Kidney (tissue), 14 donors: ENCODE measurements around the gene YPEL2. TPM values are rescaled to one million over a fixed set of nuclear protein-coding genes. Genes with fewer than 3 reads are reported as not detected.
"Not testable (repeated sequence)": the region's sequence is repeated elsewhere in the genome, so short reads cannot be mapped to it uniquely, and the experiment has no call there.

Source experiments
- DNase-seq, 5 donors: peaks; one replicate each; pipeline ENCODE4 v3.0.0-alpha.2; 2013 to 2020
- FAIRE-seq: peaks from 2 replicates; lab custom pipeline; 2012; peaks lifted over from hg19 to GRCh38; lab: Jason Lieb, UNC
- H3K27ac ChIP-seq, 2 donors: one replicate each; pipeline ENCODE4 v1.7.0; 2013; ENCODE audit warnings: low read depth in 2 of 2, low read length in 2 of 2, inconsistent platforms in 1 of 2
- H3K27me3 ChIP-seq: one replicate; pipeline ENCODE4 v1.7.1; 2013; ENCODE audit warnings: low read length, inconsistent platforms; ENCODE audit not compliant: control insufficient read depth, insufficient read depth
- H3K36me3 ChIP-seq, 3 donors: one replicate each; pipeline versions ENCODE4 v1.7.0 to v1.7.1; 2013; ENCODE audit warnings: low read length in 3 of 3, control low read depth in 1 of 3, inconsistent platforms in 1 of 3; ENCODE audit not compliant: insufficient read depth in 3 of 3, control insufficient read depth in 2 of 3
- H3K4me1 ChIP-seq, 3 donors: one replicate each; pipeline versions ENCODE4 v1.7.0 to v1.7.1; 2013; ENCODE audit warnings: low read length in 3 of 3, inconsistent platforms in 1 of 3, low read depth in 1 of 3; ENCODE audit not compliant: control insufficient read depth in 2 of 3, insufficient read depth in 2 of 3
- H3K4me3 ChIP-seq, 3 donors: one replicate each; pipeline versions ENCODE4 v1.7.0 to v1.8.1; 2013; ENCODE audit warnings: low read length in 3 of 3, control low read depth in 1 of 3, inconsistent platforms in 1 of 3
- H3K9ac ChIP-seq, 3 donors: one replicate each; pipeline versions ENCODE4 v1.7.0 to v1.7.1; 2013; ENCODE audit warnings: low read length in 3 of 3, control low read depth in 1 of 3, inconsistent platforms in 1 of 3
- H3K9me3 ChIP-seq, 3 donors: one replicate each; pipeline versions ENCODE4 v1.7.0 to v1.7.1; 2013; ENCODE audit warnings: low read length in 3 of 3, control low read depth in 1 of 3, inconsistent platforms in 1 of 3; ENCODE audit not compliant: control insufficient read depth in 2 of 3, insufficient read depth in 1 of 3
- CTCF ChIP-seq: IDR thresholded peaks from 3 replicates; pipeline ENCODE4 v1.5.1; 2012; ENCODE audit warnings: mild to moderate bottlenecking, moderate library complexity, borderline replicate concordance; ENCODE audit not compliant: insufficient read depth; ENCODE audit errors: extremely low read depth
- intact Hi-C: fragments of 100-400 bp; cut with DNase I; formaldehyde crosslinking; loops from one replicate; pipeline ENCODE4 v1.11.1; 2022
- polyA plus RNA-seq: library from polyadenylated mRNA; stranded (reverse); fragments of 350-450 nt; fragmentation: Illumina TruSeq; extraction: RNeasy Lipid Tissue Mini Kit (QIAGEN cat#74804); gene quantifications from one replicate; pipeline ENCODE4 v1.2.3, GENCODE V29; 2014; ENCODE audit warnings: low read depth, low replicate concordance; ENCODE audit not compliant: insufficient read depth
- total RNA-seq: library from RNA; stranded (reverse); fragmentation: NEBNext Ultra II Directional; extraction: Animal tissue kit (Norgen Biotek cat#: 25700); gene quantifications from one replicate; pipeline ENCODE4 v1.2.1, GENCODE V29; 2021
- donor health status: control.
- donor health status: control.
- donor health status: control.
- donor health status: control.
- donor health status: control.
- donor health status: DM: yes; HTN: yes; CAD: no.
- donor health status: Normal renal cell carcinoma (clear cell type).

The YPEL2 gene
- total and polyA plus RNA-seq, 2 donors from 2014 or later: 9.0 to 53.6 TPM

GRCh38 chr17:59410049-59410437 is 78.6 kb downstream of the YPEL2 start:
- H3K4me1 ChIP-seq: peaks cover 7 to 16% (median 9%) of the 10 kb centered on the region in 3 donors
- no peak for DNase-seq
- H3K36me3 ChIP-seq: no peaks in the 10 kb centered on the region
- H3K9me3 ChIP-seq: peaks cover 0 to 3% (median 0%) of the 10 kb centered on the region in 3 donors
- no peak overlapping the region for H3K4me3 ChIP-seq
- H3K9ac ChIP-seq: no peak overlapping the region
- no peaks in the 10 kb centered on the region for H3K27me3 ChIP-seq
- TF ChIP-seq CTCF: no peak
- FAIRE-seq: no peak
- intact Hi-C loops: no loop called here
- H3K27ac ChIP-seq: no peak overlapping the region

- H3K27me3 ChIP-seq, H3K36me3 ChIP-seq, H3K9ac ChIP-seq, H3K4me3 ChIP-seq, intact Hi-C loops, FAIRE-seq, H3K9me3 ChIP-seq, H3K27ac ChIP-seq, H3K4me1 ChIP-seq, DNase-seq: not testable (repeated sequence)
Measured at GRCh38 chr17:59412431-59412830, 81.0 kb downstream of the YPEL2 start.

- no peak overlapping the region for H3K4me3 ChIP-seq
- H3K36me3 ChIP-seq: no peaks in the 10 kb centered on the region
- no peak for TF ChIP-seq CTCF
- H3K27ac ChIP-seq: no peak overlapping the region
- FAIRE-seq (no peak), DNase-seq (no peak)
- peaks cover 0 to 3% (median 0%) of the 10 kb centered on the region in 3 donors for H3K9me3 ChIP-seq
- intact Hi-C loops: no loop called here
- H3K9ac ChIP-seq: no peak overlapping the region
- no peaks in the 10 kb centered on the region for H3K27me3 ChIP-seq
- H3K4me1 ChIP-seq: peaks cover 0 to 6% (median 0%) of the 10 kb centered on the region in 3 donors
Measured at GRCh38 chr17:59413014-59413766, 81.7 kb downstream of the YPEL2 start.

- TF ChIP-seq CTCF: no peak
- Histone ChIP-seq H3K9me3 (no peaks in the 10 kb centered on the region), H3K27me3 (no peaks in the 10 kb centered on the region), H3K4me3 (no peak overlapping the region), H3K36me3 (no peaks in the 10 kb centered on the region), H3K9ac (no peak overlapping the region), H3K4me1 (peaks cover 0 to 6% (median 0%) of the 10 kb centered on the region in 3 donors), H3K27ac (no peak overlapping the region)
- FAIRE-seq (no peak), DNase-seq (no peak)
- intact Hi-C loops: no loop called here
Measured at GRCh38 chr17:59415397-59415796, 83.9 kb downstream of the YPEL2 start.
